Keratinocyte (primary cell): Measurements from ENCODE around the gene TNNT3. TPM values are rescaled to one million over a fixed set of nuclear protein-coding genes. Genes with fewer than 3 reads are reported as not detected.

Experiments used
- DNase-seq: peaks from one replicate; pipeline ENCODE4 v3.0.0-alpha.2; 2011; ENCODE audit warnings: low read depth, missing footprints, low spot score
- FAIRE-seq: peaks from 2 replicates; lab custom pipeline; 2011; peaks lifted over from hg19 to GRCh38; lab: Jason Lieb, UNC
- H2AFZ ChIP-seq: 2 replicates; pipeline ENCODE4 v1.6.0; 2012; ENCODE audit warnings: low read length, control low read depth, inconsistent platforms; ENCODE audit not compliant: control insufficient read depth
- H3K27ac ChIP-seq: 2 replicates; pipeline ENCODE4 v1.5.1; 2011; ENCODE audit warnings: low read length; ENCODE audit not compliant: control insufficient read depth, insufficient read depth
- H3K27me3 ChIP-seq: 3 replicates; pipeline ENCODE4 v1.6.0; 2011; ENCODE audit warnings: low read length; ENCODE audit not compliant: control insufficient read depth, insufficient read depth; ENCODE audit errors: extremely low read depth
- H3K36me3 ChIP-seq, 2 experiments: 2 replicates in 1 of 2; 3 replicates in 1 of 2; pipeline ENCODE4 v1.5.1; 2011; ENCODE audit warnings: low read length in 2 of 2, mild to moderate bottlenecking in 1 of 2; ENCODE audit not compliant: control insufficient read depth in 2 of 2, insufficient read depth in 2 of 2; ENCODE audit errors: extremely low read depth in 1 of 2
- H3K4me1 ChIP-seq: 3 replicates; pipeline ENCODE4 v1.5.1; 2011; ENCODE audit warnings: low read length; ENCODE audit not compliant: control insufficient read depth, insufficient read depth; ENCODE audit errors: extremely low read depth
- H3K4me2 ChIP-seq: 3 replicates; pipeline ENCODE4 v1.6.0; 2011; ENCODE audit warnings: low read depth, low read length; ENCODE audit not compliant: control insufficient read depth, insufficient read depth; ENCODE audit errors: extremely low read depth
- H3K4me3 ChIP-seq, 3 experiments: fragments of 200-600 bp in 1 of 3; sonication (generic) in 1 of 3; 2 replicates in 2 of 3; 3 replicates in 1 of 3; pipeline ENCODE4 v1.5.1; 2011 to 2016; ENCODE audit warnings: low read length in 3 of 3, mild to moderate bottlenecking in 3 of 3, control low read depth in 2 of 3, inconsistent platforms in 1 of 3, low read depth in 1 of 3, mixed read lengths in 1 of 3, mixed run types in 1 of 3, moderate library complexity in 1 of 3; ENCODE audit not compliant: control insufficient read depth in 2 of 3, insufficient read depth in 2 of 3; ENCODE audit errors: extremely low read depth in 1 of 3
- H3K79me2 ChIP-seq: 2 replicates; pipeline ENCODE4 v1.6.0; 2012; ENCODE audit warnings: low read length; ENCODE audit not compliant: control insufficient read depth, insufficient read depth
- H3K9ac ChIP-seq: 3 replicates; pipeline ENCODE4 v1.6.0; 2011; ENCODE audit warnings: low read length; ENCODE audit not compliant: control insufficient read depth, insufficient read depth; ENCODE audit errors: extremely low read depth
- H3K9me1 ChIP-seq: 3 replicates; pipeline ENCODE4 v1.6.0; 2011; ENCODE audit warnings: low read length; ENCODE audit not compliant: control insufficient read depth, insufficient read depth; ENCODE audit errors: extremely low read depth
- H3K9me3 ChIP-seq: 2 replicates; pipeline ENCODE4 v1.5.1; 2012; ENCODE audit warnings: low read depth, low read length; ENCODE audit not compliant: control insufficient read depth
- H4K20me1 ChIP-seq: 3 replicates; pipeline ENCODE4 v1.6.0; 2011; ENCODE audit warnings: low read length; ENCODE audit not compliant: control insufficient read depth, insufficient read depth; ENCODE audit errors: extremely low read depth
- CTCF ChIP-seq, 3 experiments: IDR thresholded peaks in 1 of 3; conservative IDR thresholded peaks in 1 of 3; optimal IDR thresholded peaks in 1 of 3; 2 replicates in 2 of 3; 3 replicates in 1 of 3; pipeline versions ENCODE3 to v1.5.1; 2011; ENCODE audit warnings: low read length in 3 of 3, mild to moderate bottlenecking in 3 of 3, moderate library complexity in 2 of 3, control low read depth in 1 of 3, inconsistent platforms in 1 of 3; ENCODE audit not compliant: insufficient read depth in 2 of 3; ENCODE audit errors: extremely low read depth in 1 of 3
- EZH2 ChIP-seq: IDR thresholded peaks from one replicate; pipeline ENCODE4 v1.6.1; 2012; ENCODE audit warnings: inconsistent platforms, mild to moderate bottlenecking, low read length, moderate library complexity
- dilution Hi-C: fragments of 300-500 bp; cut with MboI; formaldehyde crosslinking; loops from one replicate; pipeline ENCODE4 v1.7.0; 2020; ENCODE audit warnings: low sequenced_read_pairs; ENCODE audit not compliant: extremely low pct_ligation_motif_present
- polyA plus RNA-seq, 5 experiments: library from polyadenylated mRNA; depleted of rRNA in 3 of 5; stranded (reverse) in 3 of 5; stranded (forward) in 1 of 5; unstranded in 1 of 5; fragments of >200 nt; gene quantifications; 1 replicate in 1 of 5; 2 replicates in 3 of 5; 3 replicates in 1 of 5; pipeline versions ENCODE4 v1.2.1 to v1.2.3, GENCODE V29; 2011 to 2012; ENCODE audit warnings: missing spikeins in 2 of 5, low read depth in 1 of 5, low replicate concordance in 1 of 5

The TNNT3 gene
- polyA plus RNA-seq, 1 donor (not counting 4 experiments of a cell fraction or from before 2014, with no cell fraction given): 0.09 TPM

GRCh38 chr11:1920128-1920908 lies 815 bp downstream of the TNNT3 start:
- Histone ChIP-seq H4K20me1 (no peaks in the 10 kb centered on the region), H3K4me3 (no peak overlapping the region), H3K27ac (no peak overlapping the region), H3K4me1 (peaks cover 5% of the 10 kb centered on the region), H3K9me3 (no peaks in the 10 kb centered on the region), H3K27me3 (peaks cover 14% of the 10 kb centered on the region), H3K36me3 (no peaks in the 10 kb centered on the region), H3K9me1 (no peaks in the 10 kb centered on the region), H3K9ac (no peak overlapping the region), H2AFZ (no peak overlapping the region), H3K4me2 (no peak overlapping the region), H3K79me2 (no peaks in the 10 kb centered on the region)
- no peak for FAIRE-seq
- no peak for TF ChIP-seq CTCF (optimal IDR thresholded peaks at IDR 0.05 in 1 of 3, IDR thresholded peaks at IDR 0.05 in 1 of 3, conservative IDR thresholded peaks at IDR 0.05 in 1 of 3; ENCODE audit: extremely low read depth in 1 of 3, insufficient read depth in 2 of 3, low read length in 3 of 3)
- no peak for TF ChIP-seq EZH2
- no peak for DNase-seq
- dilution Hi-C loops: no loop called here

GRCh38 chr11:1920909-1921573 lies 1.5 kb downstream of the TNNT3 start:
- H3K79me2 ChIP-seq: no peaks in the 10 kb centered on the region
- no peak overlapping the region for H3K4me3 ChIP-seq
- H3K36me3 ChIP-seq: no peaks in the 10 kb centered on the region
- TF ChIP-seq EZH2 (no peak), CTCF (optimal IDR thresholded peaks at IDR 0.05 in 1 of 3, IDR thresholded peaks at IDR 0.05 in 1 of 3, conservative IDR thresholded peaks at IDR 0.05 in 1 of 3; ENCODE audit: extremely low read depth in 1 of 3, insufficient read depth in 2 of 3, low read length in 3 of 3) (no peak)
- DNase-seq (no peak), FAIRE-seq (no peak)
- H3K9me3 ChIP-seq: no peaks in the 10 kb centered on the region
- H3K4me2 ChIP-seq: no peak overlapping the region
- no peaks in the 10 kb centered on the region for H4K20me1 ChIP-seq
- H3K9ac ChIP-seq: no peak overlapping the region
- no peaks in the 10 kb centered on the region for H3K9me1 ChIP-seq
- peaks cover 5% of the 10 kb centered on the region for H3K4me1 ChIP-seq
- H2AFZ ChIP-seq: no peak overlapping the region
- dilution Hi-C loops: no loop called here
- no peak overlapping the region for H3K27ac ChIP-seq
- peaks cover 14% of the 10 kb centered on the region for H3K27me3 ChIP-seq
